Astrocyte (in vitro differentiated cells and primary cell): ENCODE results near the gene COLQ.

ENCODE experiments used
- EZH2 ChIP-seq: IDR thresholded peaks from 2 replicates; pipeline ENCODE4 v1.6.1; 2012; ENCODE audit warnings: mild to moderate bottlenecking, low read length, inconsistent platforms; ENCODE audit not compliant: insufficient read depth
- TF ChIP-seq, protein P1 (sequence below): IDR thresholded peaks from 2 replicates; pipeline ENCODE4 v1.5.1; 2011; ENCODE audit warnings: low read depth, mild to moderate bottlenecking, inconsistent platforms, low read length, moderate library complexity; ENCODE audit not compliant: insufficient read depth

DNA sequence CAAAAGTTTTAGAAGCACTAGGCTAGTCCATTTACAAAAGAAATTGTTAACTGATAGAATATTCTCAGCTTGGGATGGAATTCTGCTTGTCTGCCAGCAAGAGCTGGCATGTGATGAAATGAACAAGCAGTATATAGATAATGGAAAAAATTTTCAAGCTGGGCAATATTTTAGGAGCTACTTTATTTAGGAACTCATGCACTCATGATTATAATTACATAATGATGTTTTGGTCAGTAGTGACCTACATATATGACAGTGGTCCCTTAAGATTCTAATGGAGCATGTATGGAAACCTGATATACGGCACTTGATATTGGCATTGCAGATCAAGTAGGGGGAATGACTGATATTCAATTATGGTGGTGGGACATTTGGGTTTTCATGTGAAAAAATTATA, 88.0 kb downstream of the COLQ start:
- TF ChIP-seq, protein P1, sequence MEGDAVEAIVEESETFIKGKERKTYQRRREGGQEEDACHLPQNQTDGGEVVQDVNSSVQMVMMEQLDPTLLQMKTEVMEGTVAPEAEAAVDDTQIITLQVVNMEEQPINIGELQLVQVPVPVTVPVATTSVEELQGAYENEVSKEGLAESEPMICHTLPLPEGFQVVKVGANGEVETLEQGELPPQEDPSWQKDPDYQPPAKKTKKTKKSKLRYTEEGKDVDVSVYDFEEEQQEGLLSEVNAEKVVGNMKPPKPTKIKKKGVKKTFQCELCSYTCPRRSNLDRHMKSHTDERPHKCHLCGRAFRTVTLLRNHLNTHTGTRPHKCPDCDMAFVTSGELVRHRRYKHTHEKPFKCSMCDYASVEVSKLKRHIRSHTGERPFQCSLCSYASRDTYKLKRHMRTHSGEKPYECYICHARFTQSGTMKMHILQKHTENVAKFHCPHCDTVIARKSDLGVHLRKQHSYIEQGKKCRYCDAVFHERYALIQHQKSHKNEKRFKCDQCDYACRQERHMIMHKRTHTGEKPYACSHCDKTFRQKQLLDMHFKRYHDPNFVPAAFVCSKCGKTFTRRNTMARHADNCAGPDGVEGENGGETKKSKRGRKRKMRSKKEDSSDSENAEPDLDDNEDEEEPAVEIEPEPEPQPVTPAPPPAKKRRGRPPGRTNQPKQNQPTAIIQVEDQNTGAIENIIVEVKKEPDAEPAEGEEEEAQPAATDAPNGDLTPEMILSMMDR: no peak
- TF ChIP-seq EZH2: no peak
